ENCODE measurements around the gene GPR65.
"Not testable (repeated sequence)": the region's sequence is repeated elsewhere in the genome, so short reads cannot be mapped to it uniquely, and the experiment has no call there.

Gene GPR65

DNA sequence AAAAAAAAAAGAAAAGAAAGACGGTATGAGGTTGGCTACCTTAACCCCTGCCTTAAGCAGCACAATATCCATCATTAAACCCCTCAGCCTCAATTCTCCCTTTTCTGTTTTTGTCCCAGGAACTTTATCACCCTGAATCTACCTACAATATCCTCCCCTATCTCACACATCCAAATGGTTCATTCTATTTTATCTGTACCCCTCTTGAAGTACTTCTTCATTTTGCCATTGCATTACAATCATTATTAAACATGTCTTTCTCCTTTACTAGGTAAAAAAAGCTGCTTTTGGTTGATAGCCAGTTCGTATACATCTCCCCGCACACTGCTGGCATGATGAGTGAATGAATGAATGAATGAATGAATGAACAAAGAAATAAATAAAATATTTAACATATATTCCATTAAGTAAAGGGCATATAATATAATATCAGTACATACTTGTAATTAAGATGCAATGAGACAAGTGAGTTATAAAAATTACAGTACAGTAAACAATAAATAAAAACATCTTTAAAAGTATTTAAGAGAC is 364 bp upstream of the GPR65 start:
- no peak for DNase-seq

DNA sequence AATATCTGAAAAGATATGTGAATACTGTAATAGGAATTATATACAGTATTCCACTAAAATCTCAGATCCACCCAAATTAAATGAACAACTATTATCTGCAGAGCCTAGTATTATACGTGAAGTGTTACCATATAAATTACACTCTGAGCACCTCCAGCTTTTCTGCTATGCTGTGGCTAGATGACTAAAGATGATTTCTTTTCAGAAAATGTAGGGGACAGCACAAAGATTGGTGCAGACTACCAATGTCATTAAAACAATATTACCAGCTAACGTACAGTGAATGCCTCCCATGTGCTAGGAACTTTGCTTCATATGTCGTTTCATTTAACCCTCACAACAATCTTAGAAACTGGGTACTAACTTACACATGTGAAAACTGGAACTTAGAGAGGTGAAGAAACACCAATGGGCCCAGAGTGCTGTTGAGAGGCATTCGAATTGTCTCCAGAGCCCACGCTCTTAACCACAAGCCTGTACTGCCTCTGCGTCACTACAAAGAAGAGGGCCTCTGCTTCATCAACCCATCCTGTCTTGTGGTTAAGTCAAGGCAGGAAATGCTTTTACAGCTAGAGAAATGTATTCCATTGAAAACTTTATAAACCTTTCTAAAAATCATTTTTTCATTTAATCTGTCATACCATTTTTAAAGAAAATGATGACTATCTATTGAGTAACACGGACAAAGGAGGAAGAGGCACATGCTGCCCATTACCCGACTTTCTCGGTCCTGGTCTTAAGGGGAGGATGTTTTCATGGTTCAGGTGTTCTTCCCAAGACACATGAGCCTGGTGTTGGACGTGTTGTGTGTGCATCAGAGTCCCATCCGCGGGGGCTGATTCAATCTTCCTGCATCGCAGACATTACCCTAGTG is 1.3 kb downstream of the GPR65 start:
- peak; percentile 56 to 67 for DNase-seq

- DNase-seq, result no peak
Observed at GRCh38 chr14:88007608-88008007, 2.7 kb downstream of the GPR65 start.

DNA sequence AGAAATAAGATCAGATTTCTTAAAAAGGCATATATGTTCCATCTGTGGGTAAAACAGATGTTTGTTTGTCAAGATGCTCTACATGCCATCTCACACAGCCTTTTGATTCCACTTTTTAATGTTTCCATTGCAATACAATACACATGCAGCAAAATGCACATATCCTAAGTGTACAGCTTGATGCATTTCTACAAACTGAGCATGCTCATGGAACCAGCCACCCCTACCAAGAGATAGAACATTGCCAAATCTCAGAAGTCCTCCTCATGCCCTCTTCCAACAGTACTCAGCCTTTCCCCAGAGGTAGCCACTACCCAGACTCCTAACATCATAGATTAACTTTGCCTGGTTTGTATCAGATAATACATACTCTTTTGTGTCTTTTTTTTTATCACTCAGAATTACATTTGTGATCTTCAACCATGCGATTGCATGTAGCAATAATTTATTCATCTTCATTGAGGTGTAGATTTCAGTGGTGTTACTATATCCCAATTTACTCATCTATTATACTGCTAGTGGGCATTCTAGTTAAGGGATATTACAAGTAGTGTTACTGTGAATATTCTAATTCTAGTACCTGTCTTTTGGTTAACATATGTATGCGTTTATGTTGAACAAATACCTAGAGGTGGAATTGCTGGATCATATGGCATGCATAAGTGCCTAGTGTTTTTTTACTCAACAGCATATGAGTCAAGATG is 3.3 kb downstream of the GPR65 start:
- no peak for DNase-seq

DNA sequence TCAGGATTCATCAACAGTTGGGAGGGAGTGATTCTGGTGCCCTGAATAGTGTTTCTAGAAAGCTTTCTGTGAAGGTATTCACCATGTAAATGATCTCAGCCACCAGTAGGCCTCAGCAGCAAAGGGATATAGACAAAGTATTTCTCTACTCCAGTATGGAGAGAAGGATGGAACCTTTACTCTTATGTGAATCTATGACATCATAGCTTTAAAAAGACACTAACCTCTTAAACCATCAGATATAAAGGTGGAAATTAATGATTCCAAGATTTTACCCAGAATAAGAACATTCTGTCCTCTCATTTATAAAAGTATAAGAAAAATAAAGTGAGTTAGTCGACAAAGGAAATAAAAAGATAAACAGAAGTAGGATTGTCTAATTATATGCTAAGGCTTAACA is 4.6 kb downstream of the GPR65 start:
- no peak for DNase-seq

DNA sequence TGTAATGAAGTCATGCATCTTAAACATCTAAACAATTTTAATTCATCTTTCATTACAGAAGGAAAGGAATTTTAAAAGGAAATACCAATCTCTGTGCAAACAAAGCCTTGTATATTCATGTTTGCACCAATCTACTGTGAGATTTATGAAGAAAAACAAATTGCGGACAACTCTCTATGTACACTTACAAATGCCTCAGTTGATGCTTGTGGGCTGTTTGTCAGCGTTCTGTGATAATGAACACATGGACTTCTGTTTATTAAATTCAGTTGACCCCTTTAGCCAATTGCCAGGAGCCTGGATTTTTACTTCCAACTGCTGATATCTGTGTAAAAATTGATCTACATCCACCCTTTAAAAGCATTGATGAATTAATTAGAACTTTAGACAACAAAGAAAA is 5.4 kb downstream of the GPR65 start:
- no peak for DNase-seq

GRCh38 chr14:88012495-88012894 is 7.6 kb downstream of the GPR65 start:
- no peak for DNase-seq

- peak in 1 of 2 experiments; percentile 39 for DNase-seq
Observed at GRCh38 chr14:88013750-88014349, 8.9 kb downstream of the GPR65 start.

DNA sequence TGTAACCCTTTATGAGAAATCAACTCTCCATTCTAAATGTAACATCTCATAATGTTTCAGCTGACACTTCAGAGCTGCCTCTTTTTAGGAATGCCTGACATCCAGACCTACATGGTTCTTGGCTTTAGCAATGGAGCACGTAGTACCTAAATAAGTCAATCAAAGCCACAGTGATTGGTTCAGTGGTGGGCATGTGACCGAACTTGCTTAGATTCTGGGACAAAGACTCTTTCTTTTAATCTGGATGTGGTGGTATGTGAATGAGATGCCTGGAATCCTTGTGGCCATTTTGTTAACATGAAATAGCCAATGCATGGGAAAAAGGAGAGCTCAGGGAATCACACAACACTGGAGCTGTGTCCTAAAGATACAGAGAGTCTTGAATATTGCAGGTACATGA is 11.8 kb downstream of the GPR65 start:
- no peak for DNase-seq

- no peak for DNase-seq
Observed at GRCh38 chr14:88017535-88017934, 12.6 kb downstream of the GPR65 start.

GRCh38 chr14:88023658-88024187 is 18.8 kb downstream of the GPR65 start:
- DNase-seq, result no peak

- DNase-seq, result not testable (repeated sequence)
Observed at GRCh38 chr14:88024252-88025086, 19.5 kb downstream of the GPR65 start.

DNA sequence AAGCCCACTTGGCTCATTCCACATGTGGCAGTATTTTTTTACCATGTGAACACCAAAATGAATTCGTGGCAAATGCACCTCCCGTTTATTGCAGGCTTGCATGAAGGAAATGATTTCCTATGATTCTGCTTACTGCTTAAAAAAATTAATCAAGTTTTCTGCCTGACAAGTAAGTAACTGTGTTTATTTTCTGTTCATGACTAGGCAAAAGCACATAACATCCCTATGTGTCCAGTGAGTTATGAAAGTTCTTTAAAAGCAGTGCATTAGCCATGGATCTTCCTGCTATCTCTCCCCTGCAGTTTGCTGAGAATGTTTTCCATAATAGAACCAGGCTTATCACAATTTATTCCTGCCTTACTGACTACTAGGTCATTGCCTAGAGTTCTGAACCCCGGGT is 20.4 kb downstream of the GPR65 start:
- DNase-seq, result no peak

GRCh38 chr14:88026890-88027289 is 22.0 kb downstream of the GPR65 start:
- DNase-seq, result no peak

GRCh38 chr14:88029500-88029899 is 24.6 kb downstream of the GPR65 start:
- DNase-seq, result no peak

- no peak for DNase-seq
Observed at GRCh38 chr14:88030079-88030478, 25.1 kb downstream of the GPR65 start.

DNA sequence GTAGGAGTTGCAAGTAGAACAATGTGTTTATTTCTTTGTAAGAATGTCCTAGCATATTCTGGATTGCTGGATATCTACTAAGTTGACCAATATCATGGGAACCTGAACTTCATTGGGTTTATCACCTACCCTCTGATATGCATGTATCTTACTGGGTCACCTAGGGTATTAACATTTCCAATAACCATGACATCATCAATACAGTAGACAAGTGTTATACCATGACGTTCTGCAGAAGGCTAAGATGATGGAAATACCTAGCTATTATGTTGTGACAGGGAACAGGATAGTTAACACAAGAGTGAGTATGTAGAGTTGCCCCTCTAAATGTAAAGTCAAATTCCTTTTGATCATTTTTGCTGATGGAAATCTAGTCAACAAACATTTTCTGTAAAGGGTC is 26.0 kb downstream of the GPR65 start:
- DNase-seq, result no peak

DNA sequence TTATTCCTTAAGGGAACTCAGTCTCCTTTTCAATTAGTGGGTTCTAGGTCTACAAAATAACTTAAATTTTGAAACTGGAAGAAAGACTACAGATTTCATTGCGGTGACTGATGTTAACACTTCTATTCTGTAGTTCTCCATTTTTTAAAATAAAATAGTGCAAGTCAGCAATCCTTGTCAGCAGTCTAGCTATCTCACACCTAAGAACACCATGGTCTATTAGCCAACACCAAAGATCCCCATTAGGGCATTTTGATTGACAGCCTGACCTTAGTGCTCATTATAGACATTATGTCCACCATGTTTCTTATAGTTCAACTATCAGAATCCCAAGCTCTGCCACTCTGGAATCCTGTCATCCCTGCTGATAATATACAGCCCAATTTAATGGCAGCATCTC is 27.4 kb downstream of the GPR65 start:
- no peak for DNase-seq

- no peak for DNase-seq
Observed at GRCh38 chr14:88034076-88034475, 29.1 kb downstream of the GPR65 start.

DNA sequence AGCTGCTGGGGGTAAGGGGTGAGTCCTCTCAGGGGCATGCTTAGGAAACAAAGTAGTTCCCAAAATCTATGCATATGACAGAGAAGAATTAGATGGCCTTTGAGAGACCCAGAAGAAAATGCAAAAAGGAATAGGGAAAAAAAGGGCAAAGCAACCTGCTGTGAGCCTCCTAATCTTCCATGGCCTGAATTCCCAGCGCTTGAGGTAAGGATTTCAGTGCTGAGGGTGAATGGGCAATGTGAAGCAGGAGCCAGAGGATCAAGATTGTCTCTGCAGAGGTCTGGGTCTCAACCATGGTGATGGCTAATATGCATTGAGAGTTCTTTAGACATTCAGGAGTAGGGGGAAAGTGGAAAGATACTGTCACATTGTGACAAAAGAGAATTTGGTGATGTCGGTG is 31.5 kb downstream of the GPR65 start:
- no peak for DNase-seq

- DNase-seq, result no peak
Observed at GRCh38 chr14:88037325-88037724, 32.4 kb downstream of the GPR65 start.

- no peak for DNase-seq
Observed at GRCh38 chr14:88039197-88039596, 34.3 kb downstream of the GPR65 start.
